ENCODE results near the gene MYL6B.

The MYL6B gene

GRCh38 chr12:56110571-56110970 is 41.8 kb upstream of the MYL6B start:
- Histone ChIP-seq H3K4me1 (ENCODE audit: control insufficient read depth, insufficient read depth, low read depth, low read length) (no peaks in the 10 kb centered on the region), H3K36me3 (ENCODE audit: control insufficient read depth in 1 of 2, insufficient read depth in 2 of 2, low read depth in 1 of 2, low read length in 2 of 2) (peaks cover 38 to 75% of the 10 kb centered on the region in 2 experiments), H3K4me2 (ENCODE audit: low read length, poor library complexity, severe bottlenecking) (no peak overlapping the region), H3K27me3 (ENCODE audit: control insufficient read depth in 1 of 2, insufficient read depth in 1 of 2, low read length in 2 of 2) (no peaks in the 10 kb centered on the region), H3K9ac (ENCODE audit: low read length) (no peak overlapping the region), H4K91ac (ENCODE audit: low read length) (no peak overlapping the region), H2BK15ac (ENCODE audit: low read depth, poor library complexity, severe bottlenecking) (no peak overlapping the region), H3K18ac (ENCODE audit: low read depth in 1 of 2, low read length in 2 of 2) (no peak overlapping the region), H3K9me3 (ENCODE audit: control insufficient read depth, low read length) (no peaks in the 10 kb centered on the region), H2BK5ac (ENCODE audit: low read depth, low read length, poor library complexity, severe bottlenecking) (no peak overlapping the region), H2AFZ (ENCODE audit: low read depth, low read length) (no peak overlapping the region), H3K27ac (ENCODE audit: low read length, poor library complexity, severe bottlenecking) (no peak overlapping the region), H4K8ac (ENCODE audit: low read length) (no peak overlapping the region), H3K4me3 (ENCODE audit: insufficient read depth in 1 of 2, low read depth in 1 of 2, low read length in 2 of 2) (no peak overlapping the region), H3K79me1 (replicated peaks; ENCODE audit: low read length, poor library complexity, severe bottlenecking) (peaks cover 4% of the 10 kb centered on the region), H3K4ac (ENCODE audit: low read depth in 1 of 2, low read length in 2 of 2) (no peak overlapping the region), H3K14ac (ENCODE audit: low read length in 2 of 2) (no peak overlapping the region), H2BK12ac (ENCODE audit: low read length in 2 of 2) (no peak overlapping the region), H2AK5ac (ENCODE audit: low read length, severe bottlenecking) (no peak overlapping the region), H2BK120ac (ENCODE audit: low read depth, low read length) (no peak overlapping the region), H3K23ac (ENCODE audit: low read length in 2 of 2) (no peak overlapping the region)
- no peak for DNase-seq
- WGBS: 95% methylated on average over 4 of the region's 5 CpGs

- H2BK12ac ChIP-seq (ENCODE audit: low read length in 2 of 2): no peak overlapping the region
- DNase-seq: no peak
- no peak overlapping the region for H2AFZ ChIP-seq (ENCODE audit: low read depth, low read length)
- no peak overlapping the region for H3K9ac ChIP-seq (ENCODE audit: low read length)
- 100% methylated on average over 1 of the region's 1 CpG for WGBS
- H3K27me3 ChIP-seq (ENCODE audit: control insufficient read depth in 1 of 2, insufficient read depth in 1 of 2, low read length in 2 of 2): no peaks in the 10 kb centered on the region
- H2BK5ac ChIP-seq (ENCODE audit: low read depth, low read length, poor library complexity, severe bottlenecking): no peak overlapping the region
- no peak overlapping the region for H2AK5ac ChIP-seq (ENCODE audit: low read length, severe bottlenecking)
- no peak overlapping the region for H2BK120ac ChIP-seq (ENCODE audit: low read depth, low read length)
- H3K9me3 ChIP-seq (ENCODE audit: control insufficient read depth, low read length): no peaks in the 10 kb centered on the region
- H3K4ac ChIP-seq (ENCODE audit: low read depth in 1 of 2, low read length in 2 of 2): no peak overlapping the region
- H3K18ac ChIP-seq (ENCODE audit: low read depth in 1 of 2, low read length in 2 of 2): no peak overlapping the region
- H3K4me1 ChIP-seq (ENCODE audit: control insufficient read depth, insufficient read depth, low read depth, low read length): peaks cover 8% of the 10 kb centered on the region
- H4K8ac ChIP-seq (ENCODE audit: low read length): no peak overlapping the region
- no peak overlapping the region for H4K91ac ChIP-seq (ENCODE audit: low read length)
- H2BK15ac ChIP-seq (ENCODE audit: low read depth, poor library complexity, severe bottlenecking): no peak overlapping the region
- H3K36me3 ChIP-seq (ENCODE audit: control insufficient read depth in 1 of 2, insufficient read depth in 2 of 2, low read depth in 1 of 2, low read length in 2 of 2): peaks cover 34 to 59% of the 10 kb centered on the region in 2 experiments
- no peak overlapping the region for H3K27ac ChIP-seq (ENCODE audit: low read length, poor library complexity, severe bottlenecking)
- H3K23ac ChIP-seq (ENCODE audit: low read length in 2 of 2): no peak overlapping the region
- no peak overlapping the region for H3K4me2 ChIP-seq (ENCODE audit: low read length, poor library complexity, severe bottlenecking)
- H3K79me1 ChIP-seq (replicated peaks; ENCODE audit: low read length, poor library complexity, severe bottlenecking): peaks cover 4% of the 10 kb centered on the region
- H3K4me3 ChIP-seq (ENCODE audit: insufficient read depth in 1 of 2, low read depth in 1 of 2, low read length in 2 of 2): no peak overlapping the region
- H3K14ac ChIP-seq (ENCODE audit: low read length in 2 of 2): no peak overlapping the region
Observed at GRCh38 chr12:56114084-56114483, 38.3 kb upstream of the MYL6B start.

- Histone ChIP-seq H4K91ac (ENCODE audit: low read length) (peak overlapping the region; percentile 1), H2BK120ac (ENCODE audit: low read depth, low read length) (no peak overlapping the region), H3K4me2 (ENCODE audit: low read length, poor library complexity, severe bottlenecking) (peak overlapping the region; percentile 54), H3K4ac (ENCODE audit: low read depth in 1 of 2, low read length in 2 of 2) (no peak overlapping the region), H2AK5ac (ENCODE audit: low read length, severe bottlenecking) (no peak overlapping the region), H2BK12ac (ENCODE audit: low read length in 2 of 2) (no peak overlapping the region), H2BK15ac (ENCODE audit: low read depth, poor library complexity, severe bottlenecking) (no peak overlapping the region), H3K18ac (ENCODE audit: low read depth in 1 of 2, low read length in 2 of 2) (no peak overlapping the region), H3K79me1 (replicated peaks; ENCODE audit: low read length, poor library complexity, severe bottlenecking) (peaks cover 6% of the 10 kb centered on the region), H3K23ac (ENCODE audit: low read length in 2 of 2) (no peak overlapping the region), H3K9ac (ENCODE audit: low read length) (peak overlapping the region; percentile 99), H3K27ac (ENCODE audit: low read length, poor library complexity, severe bottlenecking) (no peak overlapping the region), H3K14ac (ENCODE audit: low read length in 2 of 2) (no peak overlapping the region), H3K27me3 (ENCODE audit: control insufficient read depth in 1 of 2, insufficient read depth in 1 of 2, low read length in 2 of 2) (no peaks in the 10 kb centered on the region), H4K8ac (ENCODE audit: low read length) (peak overlapping the region; percentile 73), H3K4me1 (ENCODE audit: control insufficient read depth, insufficient read depth, low read depth, low read length) (peaks cover 10% of the 10 kb centered on the region), H3K36me3 (ENCODE audit: control insufficient read depth in 1 of 2, insufficient read depth in 2 of 2, low read depth in 1 of 2, low read length in 2 of 2) (peaks cover 23 to 53% of the 10 kb centered on the region in 2 experiments), H3K9me3 (ENCODE audit: control insufficient read depth, low read length) (no peaks in the 10 kb centered on the region), H2AFZ (ENCODE audit: low read depth, low read length) (no peak overlapping the region), H2BK5ac (ENCODE audit: low read depth, low read length, poor library complexity, severe bottlenecking) (no peak overlapping the region), H3K4me3 (ENCODE audit: insufficient read depth in 1 of 2, low read depth in 1 of 2, low read length in 2 of 2) (peak overlapping the region in 1 of 2 experiments; percentile 86)
- 72% methylated on average over 8 of the region's 10 CpGs for WGBS
- DNase-seq: no peak
Observed at GRCh38 chr12:56115329-56115728, 37.1 kb upstream of the MYL6B start.

GRCh38 chr12:56116267-56117081 is 35.9 kb upstream of the MYL6B start, which contains the start of gene RPL41:
Gene RPL41, plus strand, starts transcription at chr12:56116633.
- Histone ChIP-seq H3K36me3 (ENCODE audit: control insufficient read depth in 1 of 2, insufficient read depth in 2 of 2, low read depth in 1 of 2, low read length in 2 of 2) (peaks cover 26 to 53% of the 10 kb centered on the region in 2 experiments), H3K27ac (ENCODE audit: low read length, poor library complexity, severe bottlenecking) (peak within 1 kb of the TSS; percentile 97), H3K9ac (ENCODE audit: low read length) (peak within 1 kb of the TSS; percentile 99), H3K4me3 (ENCODE audit: insufficient read depth in 1 of 2, low read depth in 1 of 2, low read length in 2 of 2) (peak within 1 kb of the TSS; percentile 73 to 86), H3K4ac (ENCODE audit: low read depth in 1 of 2, low read length in 2 of 2) (peak within 1 kb of the TSS; percentile 70 to 71), H3K4me2 (ENCODE audit: low read length, poor library complexity, severe bottlenecking) (peak within 1 kb of the TSS; percentile 54), H4K91ac (ENCODE audit: low read length) (peak within 1 kb of the TSS; percentile 83), H3K9me3 (ENCODE audit: control insufficient read depth, low read length) (no peaks in the 10 kb centered on the region), H2BK120ac (ENCODE audit: low read depth, low read length) (peak within 1 kb of the TSS; percentile 57), H3K23ac (ENCODE audit: low read length in 2 of 2) (no peak within 1 kb of the TSS), H2BK12ac (ENCODE audit: low read length in 2 of 2) (no peak within 1 kb of the TSS), H3K14ac (ENCODE audit: low read length in 2 of 2) (peak within 1 kb of the TSS in 1 of 2 experiments; percentile 21), H2BK15ac (ENCODE audit: low read depth, poor library complexity, severe bottlenecking) (no peak within 1 kb of the TSS), H3K18ac (ENCODE audit: low read depth in 1 of 2, low read length in 2 of 2) (peak within 1 kb of the TSS; percentile 86 to 98), H3K27me3 (ENCODE audit: control insufficient read depth in 1 of 2, insufficient read depth in 1 of 2, low read length in 2 of 2) (no peaks in the 10 kb centered on the region), H4K8ac (ENCODE audit: low read length) (peak within 1 kb of the TSS; percentile 80), H2BK5ac (ENCODE audit: low read depth, low read length, poor library complexity, severe bottlenecking) (peak within 1 kb of the TSS; percentile 77), H3K4me1 (ENCODE audit: control insufficient read depth, insufficient read depth, low read depth, low read length) (peaks cover 12% of the 10 kb centered on the region), H2AFZ (ENCODE audit: low read depth, low read length) (peak within 1 kb of the TSS; percentile 43), H3K79me1 (replicated peaks; ENCODE audit: low read length, poor library complexity, severe bottlenecking) (peaks cover 16% of the 10 kb centered on the region), H2AK5ac (ENCODE audit: low read length, severe bottlenecking) (peak within 1 kb of the TSS; percentile 14)
- DNase-seq: peak; percentile 96
- WGBS: under 1% methylated on average over 27 of the region's 34 CpGs

Data from mesenchymal stem cell (in vitro differentiated cells and primary cell).